Activated naive CD4-positive, alpha-beta T cell treated with anti-CD3 and anti-CD28 coated beads for 36 hours (primary cell): ENCODE results near the gene MYH6. TPM values are rescaled to one million over a fixed set of nuclear protein-coding genes. Genes with fewer than 3 reads are reported as not detected.
"Not testable (repeated sequence)": the region's sequence is repeated elsewhere in the genome, so short reads cannot be mapped to it uniquely, and the experiment has no call there.

ENCODE experiments used
- CTCF ChIA-PET: fragments of 350-600 bp; sonication (Branson Sonifier 250); formaldehyde crosslinking; loops from one replicate; lab custom pipeline; 2021; ENCODE audit warnings: antibody characterized with exemption; lab: Charles Lee
- DNase-seq: peaks from one replicate; pipeline ENCODE4 v3.0.0-alpha.2; 2020
- H3K27ac Mint-ChIP-seq: one replicate; pipeline ENCODE4 v1.8.0; 2021; ENCODE audit warnings: mild to moderate bottlenecking, mixed read lengths
- H3K27me3 Mint-ChIP-seq: one replicate; pipeline ENCODE4 v1.8.0; 2021; ENCODE audit warnings: low read depth, mixed read lengths
- H3K36me3 Mint-ChIP-seq: one replicate; pipeline ENCODE4 v1.8.0; 2021; ENCODE audit warnings: low read depth, mixed read lengths
- H3K4me1 Mint-ChIP-seq: one replicate; pipeline ENCODE4 v1.8.0; 2021; ENCODE audit warnings: low read depth, mixed read lengths
- H3K4me3 Mint-ChIP-seq: one replicate; pipeline ENCODE4 v1.8.0; 2021; ENCODE audit warnings: mild to moderate bottlenecking, moderate library complexity, mixed read lengths
- H3K9me3 Mint-ChIP-seq: one replicate; pipeline ENCODE4 v1.8.0; 2021; ENCODE audit warnings: mixed read lengths
- intact Hi-C: fragments of 100-400 bp; cut with micrococcal nuclease; formaldehyde crosslinking; loops from one replicate; pipeline ENCODE4 v1.15.1; 2023
- total RNA-seq, 2 experiments: library from RNA; stranded (reverse); gene quantifications; one replicate each; pipeline ENCODE4 v1.2.3, GENCODE V29; 2021

MYH6 gene
- total RNA-seq, 2 experiments from 2014 or later, result not detected

GRCh38 chr14:23396781-23397407 lies 11.2 kb downstream of the MYH6 start:
- H3K9me3 Mint-ChIP-seq, result no peaks in the 10 kb centered on the region
- DNase-seq, result no peak
- no peaks in the 10 kb centered on the region for H3K4me1 Mint-ChIP-seq
- H3K27me3 Mint-ChIP-seq, result peaks cover 2% of the 10 kb centered on the region
- no peak overlapping the region for H3K4me3 Mint-ChIP-seq
- intact Hi-C loops, result no loop called here
- H3K36me3 Mint-ChIP-seq, result no peaks in the 10 kb centered on the region
- CTCF ChIA-PET, result interaction anchor here (0.7 to 1.2 kb wide), 2 partner anchors 16 to 412 kb away, joined by 3 to 4 read pairs; no protein-coding TSS in a partner anchor
- no peak overlapping the region for H3K27ac Mint-ChIP-seq

DNA sequence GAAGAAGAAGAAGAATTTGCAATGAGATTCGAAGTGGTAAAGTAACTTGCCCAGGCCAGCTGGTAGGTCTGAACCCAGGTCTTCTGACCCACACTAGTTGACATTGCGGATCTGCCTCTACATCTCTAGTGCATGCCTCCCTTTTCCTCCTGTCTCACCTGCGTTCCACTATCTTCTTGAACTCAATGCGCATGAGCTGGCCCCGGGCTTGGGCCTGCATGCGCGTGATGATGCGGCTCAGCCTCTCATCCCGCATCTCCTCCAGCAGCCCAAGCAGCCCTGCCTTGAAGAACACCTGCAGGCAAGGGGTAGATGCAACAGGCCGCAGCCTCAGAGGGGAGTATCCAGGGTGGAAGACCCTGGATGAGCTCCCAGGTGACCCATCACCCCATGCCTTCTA lies 11.9 kb downstream of the MYH6 start:
- CTCF ChIA-PET, result no interaction called here

DNA sequence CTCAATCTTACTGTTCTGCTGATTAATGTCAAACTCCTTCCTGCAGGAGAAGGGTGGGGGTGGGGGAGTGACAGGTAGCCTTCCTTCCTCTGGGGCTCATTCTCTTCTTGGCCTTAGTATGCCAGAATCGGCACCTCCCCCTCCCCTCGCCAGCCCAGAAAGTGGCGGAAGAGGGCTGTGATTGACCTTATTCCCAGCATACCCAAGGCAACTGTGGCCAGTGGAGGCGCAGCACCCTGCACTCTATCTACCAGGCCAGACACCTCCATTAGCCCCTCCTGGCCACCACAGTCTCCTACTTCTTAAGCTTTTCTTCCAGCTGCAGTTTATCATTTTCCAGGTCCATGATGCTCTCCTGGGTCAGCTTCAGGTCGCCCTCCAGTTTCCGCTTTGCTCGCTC lies 15.5 kb downstream of the MYH6 start:
- CTCF ChIA-PET, result interaction anchor here (1.2 kb wide), 2 partner anchors 10 to 146 kb away, joined by 3 to 4 read pairs; no protein-coding TSS in a partner anchor
- Mint-ChIP-seq H3K4me3 (no peak overlapping the region), H3K27ac (no peak overlapping the region), H3K36me3 (no peaks in the 10 kb centered on the region), H3K9me3 (no peaks in the 10 kb centered on the region), H3K27me3 (no peaks in the 10 kb centered on the region), H3K4me1 (no peaks in the 10 kb centered on the region)
- no peak for DNase-seq
- intact Hi-C loops, result no loop called here

More for the DNA sequence above, 11.9 kb downstream of the MYH6 start:
- intact Hi-C loops, result no loop called here
- Mint-ChIP-seq H3K4me3 (no peak overlapping the region), H3K4me1 (no peaks in the 10 kb centered on the region), H3K9me3 (no peaks in the 10 kb centered on the region), H3K27ac (no peak overlapping the region), H3K36me3 (no peaks in the 10 kb centered on the region), H3K27me3 (peaks cover 2% of the 10 kb centered on the region)
- no peak for DNase-seq

- H3K27me3 Mint-ChIP-seq, H3K27ac Mint-ChIP-seq, H3K4me3 Mint-ChIP-seq, DNase-seq, intact Hi-C loops, H3K4me1 Mint-ChIP-seq, H3K9me3 Mint-ChIP-seq, H3K36me3 Mint-ChIP-seq: not testable (repeated sequence)
- CTCF ChIA-PET, result interaction anchor here (1.2 kb wide), 1 partner anchor 9 kb away, joined by 3 read pairs; no protein-coding TSS in a partner anchor
Observed at GRCh38 chr14:23389871-23390270, 18.2 kb downstream of the MYH6 start.

DNA sequence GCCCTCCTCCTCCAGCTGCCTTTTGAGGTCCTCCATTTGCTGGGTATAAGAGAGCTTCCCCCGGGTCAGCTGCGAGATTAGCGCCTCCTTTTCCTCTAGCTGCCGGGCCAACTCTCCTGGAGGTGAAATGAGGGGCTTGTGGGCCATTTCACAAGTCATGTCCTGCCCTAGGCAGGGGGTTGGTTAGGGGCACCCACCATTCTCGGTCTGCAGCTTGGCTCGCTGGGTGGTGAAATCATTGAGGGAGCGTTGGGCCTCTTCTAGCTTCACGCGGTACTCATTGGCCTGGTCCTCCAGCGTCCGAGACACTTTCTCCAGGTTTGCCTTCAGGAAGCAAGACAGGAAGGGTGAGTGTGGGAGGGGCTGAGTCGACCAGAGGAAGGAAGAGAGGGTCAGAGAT lies 18.7 kb downstream of the MYH6 start:
- Mint-ChIP-seq H3K27ac (no peak overlapping the region), H3K36me3 (no peaks in the 10 kb centered on the region), H3K27me3 (no peaks in the 10 kb centered on the region), H3K4me1 (no peaks in the 10 kb centered on the region), H3K9me3 (no peaks in the 10 kb centered on the region), H3K4me3 (no peak overlapping the region)
- CTCF ChIA-PET, result no interaction called here
- DNase-seq, result no peak
- intact Hi-C loops, result no loop called here

GRCh38 chr14:23388996-23389395 lies 19.1 kb downstream of the MYH6 start:
- Mint-ChIP-seq H3K4me1 (no peaks in the 10 kb centered on the region), H3K27me3 (no peaks in the 10 kb centered on the region), H3K27ac (no peak overlapping the region), H3K4me3 (no peak overlapping the region), H3K36me3 (no peaks in the 10 kb centered on the region), H3K9me3 (no peaks in the 10 kb centered on the region)
- intact Hi-C loops, result no loop called here
- DNase-seq, result no peak
- CTCF ChIA-PET, result no interaction called here

DNA sequence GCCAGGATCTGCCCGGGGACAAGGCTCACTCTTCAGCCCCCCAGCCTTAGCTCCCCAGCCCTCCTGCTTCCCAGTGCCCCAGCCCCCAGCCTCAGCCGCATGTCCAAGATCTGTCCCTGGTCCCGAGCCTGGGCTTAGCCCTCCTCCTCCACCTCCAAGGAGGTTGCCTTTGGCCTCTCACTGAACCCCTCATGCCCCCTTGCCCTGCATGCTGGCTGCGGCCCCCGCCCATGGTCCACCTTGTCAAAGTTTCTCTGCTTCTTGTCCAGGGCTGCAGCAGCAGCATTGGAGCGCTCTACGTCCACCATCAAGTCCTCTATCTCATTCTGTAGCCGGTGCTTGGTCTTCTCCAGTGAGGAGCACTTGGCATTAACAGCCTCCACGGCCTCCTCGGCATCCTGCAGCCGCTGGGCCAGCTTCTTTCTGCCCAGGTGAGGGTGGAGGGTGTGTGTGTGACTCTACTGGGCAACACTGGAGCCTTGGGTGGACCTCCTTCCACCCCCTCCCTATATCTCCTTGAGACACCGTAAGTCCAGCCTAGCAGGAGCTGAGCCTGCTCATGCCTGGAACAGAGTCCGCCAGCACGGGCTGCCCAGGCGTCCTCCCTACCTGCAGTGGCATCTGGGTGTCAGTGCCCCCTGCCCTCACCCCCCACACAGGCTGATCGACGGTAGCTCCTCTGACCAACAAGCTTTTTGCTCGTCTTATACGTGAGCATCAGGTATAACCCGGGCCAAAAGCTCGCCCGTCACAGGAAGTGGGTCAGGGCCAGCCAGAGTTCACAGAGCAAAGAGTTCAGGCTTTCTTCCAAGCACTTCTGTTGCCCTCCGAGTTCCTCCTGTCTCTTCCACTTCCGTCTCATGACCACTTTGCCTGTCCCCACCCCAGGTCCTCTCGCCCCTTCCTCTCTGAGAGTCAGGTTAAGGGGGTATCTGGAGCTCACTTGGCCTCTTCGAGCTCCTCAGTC lies 19.9 kb downstream of the MYH6 start:
- no peaks in the 10 kb centered on the region for H3K36me3 Mint-ChIP-seq
- CTCF ChIA-PET, result no interaction called here

GRCh38 chr14:23386999-23387398 lies 21.1 kb downstream of the MYH6 start:
- Mint-ChIP-seq H3K9me3 (no peaks in the 10 kb centered on the region), H3K4me3 (no peak overlapping the region), H3K27me3 (no peaks in the 10 kb centered on the region), H3K27ac (no peak overlapping the region), H3K4me1 (no peaks in the 10 kb centered on the region), H3K36me3 (no peaks in the 10 kb centered on the region)
- intact Hi-C loops, result no loop called here
- no peak for DNase-seq
- CTCF ChIA-PET, result interaction anchor here (0.6 kb wide), 1 partner anchor 78 kb away, joined by 3 read pairs; no protein-coding TSS in a partner anchor

More for the DNA sequence above, 19.9 kb downstream of the MYH6 start:
- H3K4me1 Mint-ChIP-seq, result no peaks in the 10 kb centered on the region
- no peak overlapping the region for H3K4me3 Mint-ChIP-seq
- H3K9me3 Mint-ChIP-seq, result no peaks in the 10 kb centered on the region
- intact Hi-C loops, result no loop called here
- H3K27me3 Mint-ChIP-seq, result no peaks in the 10 kb centered on the region
- no peak overlapping the region for H3K27ac Mint-ChIP-seq
- DNase-seq, result no peak

DNA sequence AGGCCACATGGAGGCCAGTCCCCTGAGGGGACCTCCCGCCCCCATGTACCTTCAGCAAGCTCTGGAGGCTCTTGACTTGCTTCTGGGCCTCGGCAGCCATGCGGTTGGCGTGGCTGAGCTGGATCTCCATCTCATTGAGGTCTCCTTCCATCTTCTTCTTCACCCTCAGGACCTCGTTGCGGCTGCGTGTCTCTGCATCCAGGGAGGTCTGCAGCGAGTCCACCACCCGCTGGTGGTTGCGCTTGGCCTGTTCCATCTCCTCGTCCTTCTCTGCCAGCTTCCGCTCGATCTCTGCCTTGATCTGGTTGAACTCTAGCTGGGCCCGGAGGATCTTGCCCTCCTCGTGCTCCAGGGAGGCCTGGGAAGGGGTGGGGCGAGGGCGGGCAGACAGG lies 21.8 kb downstream of the MYH6 start:
- H3K9me3 Mint-ChIP-seq, H3K4me1 Mint-ChIP-seq, H3K4me3 Mint-ChIP-seq, DNase-seq, H3K27me3 Mint-ChIP-seq, H3K36me3 Mint-ChIP-seq, intact Hi-C loops, H3K27ac Mint-ChIP-seq: not testable (repeated sequence)
- CTCF ChIA-PET, result interaction anchor here (0.6 kb wide), 1 partner anchor 78 kb away, joined by 3 read pairs; no protein-coding TSS in a partner anchor

DNA sequence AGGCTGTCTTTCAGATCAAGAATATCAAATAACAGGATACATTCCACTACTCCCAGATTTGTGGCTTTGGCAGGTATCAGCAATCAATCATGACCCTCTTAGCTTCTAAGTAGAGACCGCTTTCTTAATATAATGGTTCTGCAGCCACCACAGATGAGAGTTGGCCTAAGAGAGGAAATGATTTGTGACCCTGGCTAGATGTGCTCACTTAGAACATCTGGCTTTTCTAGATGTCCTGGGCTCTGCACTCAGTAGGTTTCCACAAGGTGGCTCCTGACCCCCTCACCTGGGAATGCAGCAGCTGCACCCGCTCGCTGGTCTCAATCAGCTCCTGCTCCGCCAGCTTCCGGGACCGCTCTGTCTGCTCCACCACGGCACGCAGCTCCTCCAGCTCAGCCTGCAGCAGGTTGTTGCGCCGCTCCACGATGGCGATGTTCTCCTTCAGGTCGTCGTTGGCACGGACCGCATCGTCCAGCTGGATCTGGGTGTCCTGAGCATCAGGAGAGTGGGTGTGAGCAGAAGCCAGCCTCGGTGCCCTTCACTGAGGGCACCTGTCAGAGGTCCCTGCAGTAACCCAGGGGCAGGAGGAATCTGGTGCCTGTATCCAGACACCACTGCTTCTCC lies 22.3 kb downstream of the MYH6 start:
- no peaks in the 10 kb centered on the region for H3K27me3 Mint-ChIP-seq
- DNase-seq, result no peak
- CTCF ChIA-PET, result interaction anchor here (0.6 to 0.7 kb wide), 2 partner anchors 59 to 81 kb away, joined by 3 to 7 read pairs; no protein-coding TSS in a partner anchor
- no peaks in the 10 kb centered on the region for H3K36me3 Mint-ChIP-seq
- no peaks in the 10 kb centered on the region for H3K9me3 Mint-ChIP-seq
- H3K4me1 Mint-ChIP-seq, result no peaks in the 10 kb centered on the region
- intact Hi-C loops, result no loop called here
- no peak overlapping the region for H3K27ac Mint-ChIP-seq
- H3K4me3 Mint-ChIP-seq, result no peak overlapping the region

DNA sequence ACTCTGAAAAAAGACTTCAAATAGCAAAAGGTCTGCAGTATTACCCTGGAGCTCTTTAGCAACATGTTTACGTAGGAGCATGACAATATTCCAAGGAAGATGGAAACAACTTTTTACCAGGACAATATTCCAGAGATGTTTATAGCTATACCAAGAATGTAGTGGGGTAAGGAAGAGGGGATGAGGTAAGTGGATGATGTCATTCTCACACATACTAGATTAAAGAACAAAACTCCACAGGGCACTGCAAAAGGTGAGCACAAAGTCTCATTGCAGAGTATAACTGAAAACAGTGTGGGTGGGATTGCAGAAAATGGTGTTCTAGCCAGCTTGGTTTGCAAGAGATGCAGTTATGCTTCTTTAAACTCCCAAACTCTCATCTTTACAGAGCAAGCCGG lies 22.8 kb downstream of the MYH6 start:
- CTCF ChIA-PET, result interaction anchor here (0.6 to 1.0 kb wide), 3 partner anchors 58 to 157 kb away, joined by 3 to 7 read pairs (median 3); no protein-coding TSS in a partner anchor
- no peaks in the 10 kb centered on the region for H3K9me3 Mint-ChIP-seq
- no peaks in the 10 kb centered on the region for H3K4me1 Mint-ChIP-seq
- H3K36me3 Mint-ChIP-seq, result no peaks in the 10 kb centered on the region
- DNase-seq, result no peak
- no peaks in the 10 kb centered on the region for H3K27me3 Mint-ChIP-seq
- H3K4me3 Mint-ChIP-seq, result no peak overlapping the region
- intact Hi-C loops, result no loop called here
- no peak overlapping the region for H3K27ac Mint-ChIP-seq
